Raji (cell line): ENCODE data around the gene CUBN.

Experiments used
- POLR2A ChIP-seq: IDR thresholded peaks from 2 replicates; pipeline ENCODE4 v1.6.1; 2011; ENCODE audit warnings: low read depth, low read length, control low read depth; ENCODE audit not compliant: insufficient read depth

CUBN gene

GRCh38 chr10:16957038-16957437 lies 172.6 kb downstream of the CUBN start:
- no peak for TF ChIP-seq POLR2A

- TF ChIP-seq POLR2A, result no peak
Observed at GRCh38 chr10:16954280-16955030, 175.2 kb downstream of the CUBN start.

- no peak for TF ChIP-seq POLR2A
Observed at GRCh38 chr10:16953270-16953669, 176.3 kb downstream of the CUBN start.

- TF ChIP-seq POLR2A, result no peak
Observed at GRCh38 chr10:16952610-16953009, 177.0 kb downstream of the CUBN start.

GRCh38 chr10:16952080-16952479 lies 177.5 kb downstream of the CUBN start:
- no peak for TF ChIP-seq POLR2A

GRCh38 chr10:16950656-16951601 lies 178.7 kb downstream of the CUBN start:
- no peak for TF ChIP-seq POLR2A

GRCh38 chr10:16949816-16950215 lies 179.8 kb downstream of the CUBN start:
- TF ChIP-seq POLR2A, result no peak

- no peak for TF ChIP-seq POLR2A
Observed at GRCh38 chr10:16948361-16948760, 181.2 kb downstream of the CUBN start.

- no peak for TF ChIP-seq POLR2A
Observed at GRCh38 chr10:16947069-16947468, 182.5 kb downstream of the CUBN start.

- TF ChIP-seq POLR2A, result no peak
Observed at GRCh38 chr10:16945593-16945992, 184.0 kb downstream of the CUBN start.

GRCh38 chr10:16944986-16945385 lies 184.6 kb downstream of the CUBN start:
- no peak for TF ChIP-seq POLR2A

GRCh38 chr10:16944402-16944801 lies 185.2 kb downstream of the CUBN start:
- TF ChIP-seq POLR2A, result no peak

GRCh38 chr10:16943295-16944285 lies 186.0 kb downstream of the CUBN start:
- no peak for TF ChIP-seq POLR2A

GRCh38 chr10:16942381-16943078 lies 187.1 kb downstream of the CUBN start:
- no peak for TF ChIP-seq POLR2A
